Cardiac muscle cell (in vitro differentiated cells and primary cell): ENCODE data around the gene ATP1B3. TPM values are rescaled to one million over a fixed set of nuclear protein-coding genes. Genes with fewer than 3 reads are reported as not detected.
A peak's percentile ranks its signal among the peaks of the same experiment; 100 is the strongest.
"Not testable (repeated sequence)": the region's sequence is repeated elsewhere in the genome, so short reads cannot be mapped to it uniquely, and the experiment has no call there.

Source experiments
- DNase-seq, 2 donors: peaks; one replicate each; pipeline versions ENCODE4 v3.0.0 to v3.0.0-alpha.2; 2010 to 2017; ENCODE audit warnings: low read depth in 1 of 2, low spot score in 1 of 2
- H3K27ac ChIP-seq: fragments of 200-600 bp; sonication (generic); 2 replicates; pipeline ENCODE4 v1.5.1; 2016
- H3K27me3 ChIP-seq: fragments of 200-600 bp; sonication (generic); 2 replicates; pipeline ENCODE4 v1.6.0; 2016; ENCODE audit warnings: control low read depth
- H3K36me3 ChIP-seq: fragments of 200-600 bp; sonication (generic); 2 replicates; pipeline ENCODE4 v1.5.1; 2016; ENCODE audit warnings: control low read depth
- H3K4me1 ChIP-seq: fragments of 200-600 bp; sonication (generic); 2 replicates; pipeline ENCODE4 v1.8.1; 2017; ENCODE audit warnings: low read depth, mild to moderate bottlenecking, mixed run types
- H3K4me3 ChIP-seq: fragments of 200-600 bp; sonication (generic); 2 replicates; pipeline ENCODE4 v1.5.1; 2016; ENCODE audit warnings: mild to moderate bottlenecking
- H3K9me3 ChIP-seq: fragments of 200-600 bp; sonication (generic); 2 replicates; pipeline ENCODE4 v1.5.1; 2017; ENCODE audit warnings: low read depth, mild to moderate bottlenecking, control low read depth
- polyA plus RNA-seq: library from polyadenylated mRNA; unstranded; fragments of >200 nt; fragmentation: Nextera tagmentation; extraction: Ambion mirVana; gene quantifications from 2 replicates; pipeline ENCODE4 v1.2.1, GENCODE V29; 2016
- total RNA-seq: library from RNA; depleted of rRNA; stranded (reverse); fragments of >200 nt; gene quantifications from 2 replicates; pipeline ENCODE4 v1.2.3, GENCODE V29; 2016
- TF ChIP-seq, protein P1 (sequence below): IDR thresholded peaks from 2 replicates; pipeline ENCODE4 v1.5.1; 2012; ENCODE audit warnings: low read depth, mild to moderate bottlenecking, low read length

The ATP1B3 gene
- total and polyA plus RNA-seq, 2 experiments from 2014 or later: 25.1 to 148 TPM

DNA sequence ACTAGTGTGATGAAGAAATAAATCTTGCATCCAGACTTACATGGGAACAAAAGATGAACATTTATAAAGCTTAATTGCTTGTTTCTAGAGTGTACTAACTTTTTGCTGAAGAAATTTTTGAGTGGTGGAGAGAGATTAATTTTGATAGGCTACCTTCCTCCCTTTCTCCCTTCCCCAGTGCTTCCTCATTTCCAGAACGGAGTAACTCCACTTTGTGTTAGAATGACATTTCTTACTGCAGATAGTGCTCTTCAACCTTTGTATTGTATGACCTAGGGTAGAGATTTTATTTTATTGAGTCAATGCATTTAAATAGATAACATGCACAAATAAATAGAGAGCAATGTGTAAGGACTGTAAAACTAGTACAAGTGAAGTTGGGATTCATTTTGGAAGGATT, 1.9 kb downstream of the ATP1B3 start:
- Histone ChIP-seq H3K4me1 (peaks cover 11% of the 10 kb centered on the region), H3K27me3 (no peaks in the 10 kb centered on the region), H3K4me3 (peak overlapping the region; percentile 100), H3K36me3 (no peaks in the 10 kb centered on the region), H3K27ac (peak overlapping the region; percentile 46), H3K9me3 (no peaks in the 10 kb centered on the region)
- TF ChIP-seq, protein P1, sequence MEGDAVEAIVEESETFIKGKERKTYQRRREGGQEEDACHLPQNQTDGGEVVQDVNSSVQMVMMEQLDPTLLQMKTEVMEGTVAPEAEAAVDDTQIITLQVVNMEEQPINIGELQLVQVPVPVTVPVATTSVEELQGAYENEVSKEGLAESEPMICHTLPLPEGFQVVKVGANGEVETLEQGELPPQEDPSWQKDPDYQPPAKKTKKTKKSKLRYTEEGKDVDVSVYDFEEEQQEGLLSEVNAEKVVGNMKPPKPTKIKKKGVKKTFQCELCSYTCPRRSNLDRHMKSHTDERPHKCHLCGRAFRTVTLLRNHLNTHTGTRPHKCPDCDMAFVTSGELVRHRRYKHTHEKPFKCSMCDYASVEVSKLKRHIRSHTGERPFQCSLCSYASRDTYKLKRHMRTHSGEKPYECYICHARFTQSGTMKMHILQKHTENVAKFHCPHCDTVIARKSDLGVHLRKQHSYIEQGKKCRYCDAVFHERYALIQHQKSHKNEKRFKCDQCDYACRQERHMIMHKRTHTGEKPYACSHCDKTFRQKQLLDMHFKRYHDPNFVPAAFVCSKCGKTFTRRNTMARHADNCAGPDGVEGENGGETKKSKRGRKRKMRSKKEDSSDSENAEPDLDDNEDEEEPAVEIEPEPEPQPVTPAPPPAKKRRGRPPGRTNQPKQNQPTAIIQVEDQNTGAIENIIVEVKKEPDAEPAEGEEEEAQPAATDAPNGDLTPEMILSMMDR: no peak
- no peak for DNase-seq

DNA sequence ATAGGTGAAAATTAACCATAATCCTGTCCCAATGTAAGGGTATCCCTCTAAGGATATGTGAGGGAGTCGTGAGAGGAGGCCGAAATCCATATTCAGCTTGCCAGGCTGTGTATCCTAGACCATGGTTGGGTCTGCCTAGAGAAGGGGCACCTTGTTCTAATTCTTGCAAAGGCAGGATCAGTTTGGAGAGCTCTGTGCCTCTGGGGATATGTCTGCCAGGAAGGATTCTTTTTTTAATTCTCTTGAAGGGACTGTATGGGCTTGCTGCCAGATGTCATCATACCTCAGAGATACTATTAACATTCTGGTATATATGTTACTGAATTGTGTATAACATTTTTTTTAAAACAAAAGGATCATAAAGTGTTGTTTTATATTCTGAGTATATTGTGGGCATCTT, 2.4 kb downstream of the ATP1B3 start:
- TF ChIP-seq, protein P1: no peak
- Histone ChIP-seq H3K36me3 (no peaks in the 10 kb centered on the region), H3K27ac (no peak overlapping the region), H3K4me3 (peak overlapping the region; percentile 100), H3K4me1 (peaks cover 11% of the 10 kb centered on the region), H3K9me3 (no peaks in the 10 kb centered on the region), H3K27me3 (no peaks in the 10 kb centered on the region)
- DNase-seq: peak in 1 of 2 donors; percentile 68

DNA sequence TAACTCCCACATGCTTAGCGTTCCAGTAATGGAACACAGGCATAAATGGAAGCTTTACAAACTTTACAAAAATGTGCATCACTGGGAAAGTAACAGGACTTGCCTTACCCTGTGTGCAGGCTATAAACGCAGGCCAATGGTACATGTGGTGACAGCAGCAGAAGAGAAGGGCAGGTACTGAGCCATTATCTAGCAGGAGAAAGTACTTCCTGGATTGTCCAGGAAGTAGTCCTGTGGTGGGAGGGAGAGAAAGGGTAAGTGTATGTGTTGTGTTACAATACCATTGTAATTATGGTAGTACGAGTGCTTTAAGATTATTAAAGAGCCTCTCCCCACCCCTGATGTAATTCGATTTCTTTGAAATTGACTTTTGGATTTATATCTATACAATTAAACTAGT, 5.3 kb downstream of the ATP1B3 start:
- H3K27me3 ChIP-seq: no peaks in the 10 kb centered on the region
- no peaks in the 10 kb centered on the region for H3K9me3 ChIP-seq
- DNase-seq: no peak
- peaks cover 11% of the 10 kb centered on the region for H3K4me1 ChIP-seq
- TF ChIP-seq, protein P1: no peak
- no peak overlapping the region for H3K27ac ChIP-seq
- H3K36me3 ChIP-seq: no peaks in the 10 kb centered on the region
- no peak overlapping the region for H3K4me3 ChIP-seq

DNA sequence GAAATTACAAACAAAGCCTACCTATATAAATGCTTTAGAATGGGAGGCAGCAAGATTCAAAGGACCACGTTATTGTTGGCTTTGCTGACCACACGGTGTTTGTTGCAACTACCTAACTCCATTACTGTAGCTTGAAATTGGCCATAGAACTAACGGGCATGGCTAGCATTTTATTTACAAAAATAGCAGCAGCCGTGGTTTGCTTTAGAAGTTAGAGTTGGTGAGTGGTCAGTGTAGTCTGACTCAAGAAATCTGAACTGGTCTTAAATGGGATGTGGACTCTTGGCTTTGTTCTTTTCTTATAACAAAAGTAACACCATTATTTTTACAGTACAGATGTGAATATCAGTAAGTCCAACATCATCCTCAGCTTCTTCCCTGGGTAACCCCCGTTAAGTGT, 10.6 kb downstream of the ATP1B3 start:
- DNase-seq: no peak
- Histone ChIP-seq H3K4me3 (no peak overlapping the region), H3K4me1 (no peaks in the 10 kb centered on the region), H3K9me3 (no peaks in the 10 kb centered on the region), H3K27me3 (no peaks in the 10 kb centered on the region), H3K36me3 (no peaks in the 10 kb centered on the region), H3K27ac (no peak overlapping the region)
- TF ChIP-seq, protein P1: no peak

DNA sequence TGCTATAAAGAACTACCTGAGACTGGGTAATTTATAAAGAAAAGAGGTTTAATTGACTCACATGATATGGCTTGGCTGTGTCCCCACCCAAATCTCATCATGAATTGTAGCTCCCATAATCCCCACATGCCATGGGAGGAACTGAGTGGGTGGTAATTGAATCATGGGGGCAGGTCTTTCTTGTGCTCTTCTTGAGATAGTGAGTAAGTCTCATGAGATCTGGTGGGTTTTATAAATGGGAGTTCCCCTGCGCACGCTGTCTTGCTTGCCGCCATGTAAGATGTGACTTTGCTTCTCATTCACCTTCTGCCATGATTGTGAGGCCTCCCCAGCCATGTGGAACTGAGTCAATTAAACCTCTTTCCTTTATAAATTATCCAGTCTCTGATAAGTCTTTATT, 12.1 kb downstream of the ATP1B3 start:
- H3K36me3 ChIP-seq, H3K9me3 ChIP-seq, H3K4me1 ChIP-seq, H3K4me3 ChIP-seq, H3K27me3 ChIP-seq, H3K27ac ChIP-seq, DNase-seq: not testable (repeated sequence)

DNA sequence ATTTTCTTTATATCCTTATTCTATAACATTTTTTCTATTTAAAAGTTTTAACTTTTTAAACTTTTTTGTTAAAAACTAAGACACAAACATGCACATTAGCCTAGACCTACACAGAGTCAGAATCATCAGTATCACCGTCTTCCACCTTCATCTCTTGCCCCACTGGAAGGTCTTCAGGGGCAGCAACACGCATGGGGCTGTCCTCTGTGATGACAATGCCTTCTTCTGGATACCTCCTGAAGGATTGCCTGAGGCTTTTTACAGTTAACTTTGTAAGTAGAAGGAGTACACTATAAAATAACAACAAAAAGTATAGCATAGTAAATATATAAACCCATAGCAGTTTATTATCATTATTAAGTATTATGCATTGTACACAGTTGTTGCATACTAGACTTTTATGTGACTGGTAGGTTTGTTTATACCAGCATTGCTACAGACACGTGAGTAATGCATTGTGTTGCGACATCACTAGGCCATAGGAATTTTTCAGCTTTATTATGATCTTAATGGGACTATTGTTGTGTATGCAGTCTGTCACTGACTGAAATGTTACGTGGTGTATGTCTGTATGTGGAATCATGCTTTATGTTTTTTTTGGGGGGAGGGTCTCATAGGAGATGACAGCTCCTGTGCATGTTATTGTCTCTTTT, 18.2 kb downstream of the ATP1B3 start:
- peak in 1 of 2 donors; percentile 91 for DNase-seq
- Histone ChIP-seq H3K4me1 (no peaks in the 10 kb centered on the region), H3K27ac (no peak overlapping the region), H3K9me3 (no peaks in the 10 kb centered on the region), H3K36me3 (no peaks in the 10 kb centered on the region), H3K4me3 (no peak overlapping the region), H3K27me3 (no peaks in the 10 kb centered on the region)
- TF ChIP-seq, protein P1: no peak
